ENCODE data around the gene LAPTM5.

Gene LAPTM5

GRCh38 chr1:30712583-30712982 is 45.0 kb downstream of the LAPTM5 start:
- no peak for DNase-seq

DNA sequence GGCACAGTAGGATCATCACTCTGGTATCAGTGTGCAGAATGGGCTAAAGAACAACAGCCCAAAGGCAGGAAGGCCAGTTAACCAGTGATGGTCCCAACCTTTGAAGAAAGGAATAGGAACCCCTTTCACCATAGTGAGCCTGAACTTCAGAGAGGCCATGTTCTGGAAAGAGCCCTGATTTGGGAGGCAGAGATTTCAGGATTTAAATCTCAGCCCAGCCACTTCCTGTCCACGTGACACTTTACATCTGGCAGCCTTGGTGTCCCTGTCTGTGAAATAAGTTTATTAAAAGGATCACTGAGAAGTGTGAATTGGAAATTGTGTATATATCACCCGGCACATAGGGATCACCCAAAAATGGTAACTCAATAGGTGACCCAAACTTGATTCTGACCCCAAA is 47.2 kb downstream of the LAPTM5 start:
- DNase-seq: no peak

DNA sequence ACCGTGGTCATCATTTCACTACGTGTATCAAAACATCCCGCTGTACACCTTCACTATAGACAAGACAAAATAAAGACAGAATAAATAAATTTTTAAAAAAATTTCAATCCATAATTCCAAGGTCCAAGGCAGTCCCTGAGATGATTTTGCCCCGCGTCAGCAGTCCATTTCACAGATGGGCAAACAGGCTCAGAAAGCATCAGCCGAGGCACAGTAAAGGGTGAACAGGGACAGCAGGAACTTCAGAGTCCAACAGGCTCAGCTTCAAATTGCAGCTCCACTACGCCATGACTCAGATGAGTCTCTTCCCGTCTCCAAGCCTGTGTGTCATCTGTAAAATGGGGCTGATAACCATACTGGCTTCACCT is 49.2 kb downstream of the LAPTM5 start:
- no peak for DNase-seq

DNA sequence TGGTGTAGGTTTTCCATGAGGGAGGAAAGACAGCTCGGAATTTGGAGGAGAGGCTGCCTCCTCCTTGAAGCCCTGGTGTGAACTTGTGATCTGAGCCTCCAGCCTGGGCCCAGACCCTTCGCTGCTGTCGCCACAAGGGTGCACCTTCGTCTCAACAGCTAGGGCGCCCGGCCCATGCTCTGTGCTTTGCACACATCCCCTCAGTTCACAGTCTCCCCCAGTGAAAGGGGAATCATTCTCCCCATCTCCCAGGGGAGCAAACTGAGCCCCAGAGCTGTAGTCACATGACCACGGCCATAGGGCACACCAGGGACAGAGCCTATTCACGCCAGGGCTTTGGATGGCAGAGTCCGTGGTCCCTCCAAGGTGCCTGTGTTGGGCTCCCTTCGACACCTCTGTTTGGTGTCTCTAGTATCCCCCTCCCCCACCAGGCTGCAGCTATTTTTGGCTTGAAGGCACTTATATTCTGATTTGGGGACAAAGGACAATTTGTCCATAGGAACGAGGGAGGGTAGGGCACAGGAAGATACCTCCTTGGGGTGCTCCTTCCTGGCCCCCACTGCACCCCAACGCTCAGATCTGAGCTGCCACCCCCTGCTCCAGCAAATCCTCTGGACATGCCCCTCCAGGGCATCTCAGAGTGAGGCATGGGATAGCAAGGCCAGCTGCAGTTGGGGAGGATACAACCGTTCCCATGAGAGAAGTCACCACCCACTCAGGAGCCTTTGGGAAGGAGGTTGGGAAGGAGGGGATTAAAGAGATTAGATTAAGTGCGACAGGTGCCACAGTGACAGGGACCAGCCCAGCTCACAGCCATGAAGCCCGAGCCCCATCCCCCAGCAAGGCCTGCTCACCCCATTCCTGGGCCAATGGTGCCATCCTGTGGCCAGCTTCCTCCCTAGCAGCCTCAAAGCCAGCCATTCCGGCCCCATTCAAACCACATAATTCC is 49.9 kb downstream of the LAPTM5 start:
- peak; percentile 71 for DNase-seq

- peak; percentile 7 for DNase-seq
Measured at GRCh38 chr1:30706528-30706927, 51.0 kb downstream of the LAPTM5 start.

GRCh38 chr1:30705698-30706097 is 51.9 kb downstream of the LAPTM5 start:
- peak; percentile 48 for DNase-seq

GRCh38 chr1:30704765-30705509 is 52.6 kb downstream of the LAPTM5 start:
- DNase-seq: no peak

GRCh38 chr1:30704271-30704670 is 53.3 kb downstream of the LAPTM5 start:
- DNase-seq: no peak

- no peak for DNase-seq
Measured at GRCh38 chr1:30702823-30703222, 54.8 kb downstream of the LAPTM5 start.

DNA sequence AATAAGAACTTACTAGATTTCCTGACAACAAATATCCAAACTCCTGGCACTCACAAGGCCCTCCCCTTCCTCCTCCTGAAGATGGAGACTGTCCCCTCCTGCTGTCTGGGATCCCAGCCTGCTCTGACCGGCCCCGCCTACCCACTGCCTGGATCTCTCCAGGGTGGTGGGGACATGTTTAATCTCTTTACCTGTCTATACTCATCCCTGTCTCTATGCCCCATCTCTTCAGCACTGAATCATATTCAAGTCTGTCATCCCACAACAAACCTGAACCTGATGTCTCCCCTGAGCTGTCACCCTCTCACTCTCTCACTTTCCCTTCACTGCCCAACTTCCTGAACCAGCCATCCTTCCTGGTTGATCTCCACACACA is 56.3 kb downstream of the LAPTM5 start:
- no peak for DNase-seq

GRCh38 chr1:30700528-30701257 is 56.9 kb downstream of the LAPTM5 start:
- no peak for DNase-seq

DNA sequence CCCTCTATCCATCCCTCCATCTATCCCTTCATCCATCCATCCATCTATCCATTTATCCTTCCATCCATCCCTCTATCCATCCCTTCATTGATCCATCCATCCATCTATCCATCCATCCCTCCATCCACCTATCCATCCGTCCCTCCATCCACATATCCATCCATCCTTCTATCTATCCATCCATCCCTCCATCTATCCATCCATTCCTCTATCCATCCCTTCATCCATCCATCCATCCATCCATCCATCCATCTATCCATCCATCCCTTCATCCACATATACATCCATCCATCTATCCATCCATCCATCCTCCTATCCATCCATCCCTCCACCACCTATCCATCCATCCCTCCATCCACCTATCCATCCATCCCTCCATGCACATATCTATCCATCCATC is 57.8 kb downstream of the LAPTM5 start:
- DNase-seq: no peak

DNA sequence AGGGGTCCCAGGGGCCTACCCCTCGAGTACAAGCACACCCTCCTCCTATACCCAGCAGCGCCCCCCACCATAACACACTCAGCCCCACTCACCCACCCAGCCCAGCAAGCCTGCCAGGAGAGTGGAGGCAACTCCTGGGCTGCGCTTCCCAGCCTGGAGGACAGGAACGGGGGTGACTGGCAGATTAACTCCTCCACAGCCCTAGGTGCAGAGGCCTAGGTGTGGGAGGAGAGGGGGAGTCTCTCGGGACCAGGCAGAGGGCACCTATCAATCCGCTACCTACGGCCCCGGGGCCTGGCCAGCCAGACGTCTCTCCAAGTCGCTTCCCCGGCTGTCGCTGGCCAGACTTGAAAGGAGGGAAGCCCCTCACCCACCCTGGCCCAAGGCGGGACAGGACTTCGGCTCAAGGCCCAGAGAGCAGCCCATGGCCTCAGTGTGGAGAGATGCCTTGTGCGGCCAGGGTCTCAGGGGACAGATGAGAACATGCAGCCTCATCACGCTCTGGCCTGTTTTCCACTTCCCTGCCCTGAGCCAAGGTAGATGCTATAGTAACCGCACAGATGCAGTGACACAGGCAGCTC is 59.1 kb downstream of the LAPTM5 start:
- no peak for DNase-seq

DNA sequence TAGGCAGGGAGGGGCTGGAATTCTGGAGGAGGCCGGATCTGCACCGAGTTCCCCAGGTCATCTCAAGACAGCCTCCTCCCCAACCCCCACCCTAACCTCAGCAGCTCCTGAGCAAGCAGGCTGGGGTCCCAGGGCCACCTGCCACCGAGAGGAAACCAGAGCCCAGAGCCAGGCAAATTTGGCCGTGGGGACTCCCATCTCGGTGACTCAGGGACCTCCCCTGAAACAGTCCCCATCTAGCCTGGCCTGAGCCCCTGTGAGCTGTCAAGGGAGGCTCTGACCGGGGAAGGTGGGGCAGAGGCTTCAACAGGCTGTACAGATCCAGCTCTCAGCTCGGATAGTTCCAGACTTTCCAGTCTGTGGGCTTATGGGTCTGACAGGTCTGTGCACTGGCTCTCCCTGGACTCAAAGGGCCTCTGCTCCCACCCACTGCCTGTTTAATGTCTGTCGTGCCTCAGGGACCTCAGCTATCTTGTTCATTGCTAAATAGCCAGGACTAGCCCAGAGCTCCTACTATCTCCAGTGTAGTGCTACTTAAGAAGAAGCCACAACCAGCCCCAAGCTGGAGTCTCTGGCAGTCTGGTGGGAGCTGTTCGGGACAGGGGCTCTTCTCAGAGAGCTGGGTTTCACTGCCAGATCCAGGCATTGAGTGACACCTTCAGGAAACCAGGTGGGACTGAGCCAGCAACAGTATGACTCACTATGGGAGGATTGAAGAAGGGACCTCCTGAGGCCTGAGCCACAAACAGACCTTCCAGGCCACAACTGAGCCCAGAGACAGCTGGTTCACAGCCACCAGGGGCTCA is 59.8 kb downstream of the LAPTM5 start:
- no peak for DNase-seq

DNA sequence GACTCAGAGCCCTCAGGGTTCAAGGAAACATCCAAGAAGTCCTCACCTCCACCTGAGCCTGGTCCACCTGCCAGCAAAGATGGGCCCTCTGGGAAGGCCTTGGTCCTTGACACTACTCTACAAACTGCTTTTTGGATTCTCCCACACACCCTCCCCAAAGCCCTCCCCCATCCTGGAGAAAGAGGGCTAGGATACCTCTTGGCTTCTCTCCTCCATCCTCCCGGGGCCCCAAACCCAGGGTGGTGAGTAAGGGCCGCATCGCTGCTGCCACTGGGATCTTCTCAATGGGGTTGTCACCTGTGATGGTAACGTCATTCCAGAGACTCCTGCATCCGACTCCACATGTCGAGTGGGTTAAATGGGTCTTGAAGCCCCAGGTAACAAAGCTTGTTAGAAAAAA is 60.7 kb downstream of the LAPTM5 start:
- DNase-seq: no peak

DNA sequence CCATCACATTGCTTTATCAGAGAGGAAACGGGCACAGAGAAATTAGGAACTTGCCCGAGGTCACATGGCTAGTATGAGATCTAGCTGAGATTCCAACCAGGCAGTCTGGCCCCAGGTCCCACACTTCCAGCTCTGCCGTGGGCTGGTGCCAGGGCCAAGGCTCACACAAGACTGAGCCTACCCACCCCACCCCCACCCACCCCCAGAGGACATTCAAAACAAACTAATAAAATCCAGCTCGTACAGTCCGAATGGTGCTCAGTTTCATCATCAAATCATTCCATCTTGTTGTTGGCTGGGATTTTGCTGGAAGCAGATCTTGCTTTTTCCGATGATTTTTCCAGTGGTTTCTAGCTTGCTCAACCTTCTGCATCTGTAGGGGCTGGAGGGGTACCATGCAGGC is 62.1 kb downstream of the LAPTM5 start:
- DNase-seq: no peak

DNA sequence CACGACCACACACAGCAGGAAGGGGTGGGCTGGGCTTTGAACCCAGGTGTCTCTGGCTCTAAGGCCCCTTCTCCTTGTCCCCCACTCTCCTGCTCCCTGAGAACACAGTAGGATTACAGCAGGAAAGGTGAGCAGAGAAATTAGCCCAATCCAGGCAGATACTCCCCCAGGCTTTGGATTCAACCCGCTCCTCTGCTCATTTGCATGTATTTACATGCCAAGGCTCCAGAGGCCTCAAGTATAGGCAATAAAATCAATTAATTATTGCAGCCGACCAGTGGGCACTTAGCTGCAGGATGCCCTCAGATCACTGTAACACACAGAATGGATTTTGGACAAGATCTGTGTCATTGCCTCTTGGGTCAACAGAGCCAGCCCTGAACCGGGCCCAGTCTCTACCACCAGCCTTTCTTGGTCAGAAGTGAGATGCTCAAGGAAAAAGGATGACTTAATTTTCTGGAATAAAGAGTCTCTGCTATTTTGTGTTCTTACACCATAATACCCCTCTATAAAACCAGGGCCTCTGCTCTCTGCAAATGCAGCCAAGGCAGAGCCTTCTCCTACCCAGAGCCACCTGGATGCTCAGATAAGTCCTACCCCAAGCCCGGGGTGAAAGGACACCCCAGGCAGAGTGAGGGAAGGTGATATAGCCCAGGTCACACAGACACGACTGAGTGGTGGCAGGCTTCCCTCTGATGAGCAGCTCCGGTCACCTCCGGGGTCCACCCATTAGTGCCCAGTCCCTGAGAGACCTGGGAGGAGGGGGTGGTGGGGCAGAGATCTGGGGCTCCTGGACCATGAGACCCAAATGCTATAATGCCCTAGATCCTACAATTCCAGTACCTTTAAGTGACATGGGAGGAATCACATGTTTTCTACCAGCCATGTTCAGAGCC is 63.0 kb downstream of the LAPTM5 start:
- no peak for DNase-seq

- no peak for DNase-seq
Measured at GRCh38 chr1:30693822-30694221, 63.8 kb downstream of the LAPTM5 start.

DNA sequence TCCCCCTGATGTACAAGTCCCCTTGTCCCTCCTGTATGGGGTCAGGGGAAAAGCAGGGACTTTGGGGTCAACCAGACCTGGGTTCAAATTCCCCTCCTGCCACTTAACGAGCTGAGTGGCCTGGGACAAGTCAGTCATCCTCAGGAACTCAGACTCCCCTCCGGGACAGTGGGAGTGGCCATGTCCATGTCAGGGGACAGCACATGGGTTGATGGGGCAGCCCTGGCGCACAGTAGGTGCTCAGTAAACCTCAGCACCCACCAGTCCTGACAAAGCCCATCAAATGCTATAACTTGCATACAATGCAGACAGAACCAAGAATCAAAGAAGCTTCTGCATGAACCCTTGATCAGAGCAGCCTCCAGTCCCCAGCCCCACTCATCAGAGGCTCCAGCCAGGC is 64.2 kb downstream of the LAPTM5 start:
- no peak for DNase-seq

- DNase-seq: no peak
Measured at GRCh38 chr1:30692948-30693301, 64.6 kb downstream of the LAPTM5 start.

- no peak for DNase-seq
Measured at GRCh38 chr1:30692201-30692947, 65.2 kb downstream of the LAPTM5 start.

All from NCI-H510A treated with DMSO at 0.1 percent for 48 hours (cell line).